ENCODE data around the gene SETD1B.

SETD1B gene

DNA sequence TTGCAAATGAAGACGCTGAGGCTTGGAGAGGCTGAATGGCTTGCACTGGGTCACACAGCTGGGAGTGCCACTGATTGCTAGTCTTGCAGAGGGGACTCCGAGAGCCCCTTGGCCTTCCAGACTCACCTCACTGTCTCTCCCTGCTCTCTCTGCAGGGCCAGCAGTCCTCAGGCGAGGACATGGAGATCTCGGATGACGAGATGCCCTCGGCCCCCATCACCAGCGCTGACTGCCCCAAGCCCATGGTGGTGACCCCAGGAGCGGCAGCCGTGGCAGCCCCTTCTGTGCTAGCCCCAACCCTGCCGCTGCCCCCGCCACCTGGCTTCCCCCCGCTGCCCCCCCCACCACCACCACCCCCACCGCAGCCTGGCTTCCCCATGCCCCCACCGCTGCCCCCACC, 10.1 kb downstream of the SETD1B start:
- Histone ChIP-seq H3K4me2 (ENCODE audit: low read length) (no peak overlapping the region), H3K4me3 (ENCODE audit: low read length) (no peak overlapping the region), H3K27me3 (ENCODE audit: control insufficient read depth, insufficient read depth, low read length) (no peaks in the 10 kb centered on the region), H3K36me3 (ENCODE audit: insufficient read depth, low read length) (peaks cover 72% of the 10 kb centered on the region), H3K9me3 (replicated peaks; ENCODE audit: low read length) (no peaks in the 10 kb centered on the region), H3K4me1 (ENCODE audit: control insufficient read depth, insufficient read depth, low read length) (peaks cover 26% of the 10 kb centered on the region), H3K9ac (ENCODE audit: low read depth, low read length) (no peak overlapping the region)

DNA sequence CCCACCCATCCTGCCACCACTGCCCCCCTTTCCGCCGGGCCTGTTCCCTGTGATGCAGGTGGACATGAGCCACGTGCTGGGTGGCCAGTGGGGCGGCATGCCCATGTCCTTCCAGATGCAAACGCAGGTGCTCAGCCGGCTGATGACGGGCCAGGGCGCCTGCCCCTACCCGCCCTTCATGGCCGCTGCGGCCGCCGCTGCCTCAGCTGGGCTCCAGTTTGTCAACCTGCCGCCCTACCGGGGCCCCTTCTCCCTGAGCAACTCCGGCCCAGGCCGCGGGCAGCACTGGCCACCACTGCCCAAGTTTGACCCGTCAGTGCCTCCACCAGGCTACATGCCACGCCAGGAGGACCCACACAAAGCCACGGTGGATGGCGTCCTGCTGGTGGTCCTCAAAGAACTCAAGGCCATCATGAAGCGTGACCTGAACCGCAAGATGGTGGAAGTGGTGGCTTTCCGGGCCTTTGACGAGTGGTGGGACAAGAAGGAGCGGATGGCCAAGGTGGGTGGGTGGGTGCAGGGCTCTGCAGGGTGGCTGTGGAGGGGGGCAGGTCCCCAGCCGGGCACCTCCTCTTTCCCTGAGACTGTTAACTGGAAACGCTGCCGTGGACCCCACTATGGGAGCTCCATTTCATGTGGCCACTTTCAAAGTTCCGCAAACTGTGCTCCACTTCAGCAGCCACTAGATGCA, 10.8 kb downstream of the SETD1B start:
- no peaks in the 10 kb centered on the region for H3K9me3 ChIP-seq (replicated peaks; ENCODE audit: low read length)
- H3K36me3 ChIP-seq (ENCODE audit: insufficient read depth, low read length), result peaks cover 70% of the 10 kb centered on the region
- H3K27me3 ChIP-seq (ENCODE audit: control insufficient read depth, insufficient read depth, low read length), result no peaks in the 10 kb centered on the region
- no peak overlapping the region for H3K4me2 ChIP-seq (ENCODE audit: low read length)
- H3K4me3 ChIP-seq (ENCODE audit: low read length), result no peak overlapping the region
- no peak overlapping the region for H3K9ac ChIP-seq (ENCODE audit: low read depth, low read length)
- H3K4me1 ChIP-seq (ENCODE audit: control insufficient read depth, insufficient read depth, low read length), result peaks cover 26% of the 10 kb centered on the region

DNA sequence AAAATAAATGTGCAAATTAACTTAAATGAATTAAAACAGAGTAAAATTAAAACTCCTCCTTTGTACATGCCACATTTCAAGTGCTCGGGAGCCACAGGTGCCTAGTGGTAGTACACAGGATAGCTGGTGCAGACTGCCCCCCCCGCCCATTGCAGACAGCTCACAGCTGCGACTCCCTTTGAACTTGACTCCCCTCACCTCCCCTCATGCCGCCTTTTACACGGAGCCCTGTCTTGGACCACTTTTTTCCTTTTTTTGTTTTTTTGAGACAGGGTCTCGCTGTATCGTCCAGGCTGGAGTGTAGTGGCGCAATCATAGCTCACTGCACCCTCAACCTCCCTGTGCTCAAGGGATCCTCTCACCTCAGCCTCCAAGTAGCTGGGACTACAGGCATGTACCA, 11.5 kb downstream of the SETD1B start:
- Histone ChIP-seq H3K4me3 (ENCODE audit: low read length) (no peak overlapping the region), H3K27me3 (ENCODE audit: control insufficient read depth, insufficient read depth, low read length) (no peaks in the 10 kb centered on the region), H3K9ac (ENCODE audit: low read depth, low read length) (no peak overlapping the region), H3K4me1 (ENCODE audit: control insufficient read depth, insufficient read depth, low read length) (peaks cover 26% of the 10 kb centered on the region), H3K4me2 (ENCODE audit: low read length) (no peak overlapping the region), H3K9me3 (replicated peaks; ENCODE audit: low read length) (no peaks in the 10 kb centered on the region), H3K36me3 (ENCODE audit: insufficient read depth, low read length) (peaks cover 70% of the 10 kb centered on the region)

DNA sequence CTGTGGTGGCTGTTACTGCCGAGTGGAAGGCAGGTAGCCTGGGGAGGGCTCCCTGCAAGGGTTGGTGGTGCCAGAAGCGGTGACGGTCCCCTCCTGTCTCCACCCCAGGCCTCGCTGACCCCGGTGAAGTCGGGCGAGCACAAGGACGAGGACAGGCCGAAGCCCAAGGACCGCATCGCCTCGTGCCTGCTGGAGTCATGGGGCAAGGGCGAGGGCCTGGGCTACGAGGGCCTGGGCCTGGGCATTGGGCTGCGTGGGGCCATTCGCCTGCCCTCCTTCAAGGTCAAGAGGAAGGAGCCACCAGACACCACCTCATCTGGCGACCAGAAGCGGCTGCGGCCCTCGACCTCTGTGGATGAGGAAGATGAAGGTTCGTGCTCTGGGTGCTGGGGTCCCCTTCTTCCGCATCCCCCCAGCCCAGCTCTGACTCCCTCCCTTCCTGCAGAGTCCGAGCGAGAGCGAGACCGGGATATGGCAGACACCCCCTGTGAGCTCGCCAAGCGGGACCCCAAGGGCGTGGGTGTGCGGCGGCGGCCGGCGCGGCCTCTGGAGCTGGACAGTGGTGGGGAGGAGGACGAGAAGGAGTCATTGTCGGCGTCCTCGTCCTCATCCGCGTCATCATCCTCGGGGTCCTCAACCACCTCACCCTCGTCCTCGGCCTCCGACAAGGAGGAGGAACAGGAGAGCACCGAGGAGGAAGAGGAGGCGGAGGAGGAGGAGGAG, 13.3 kb downstream of the SETD1B start:
- Histone ChIP-seq H3K9me3 (replicated peaks; ENCODE audit: low read length) (no peaks in the 10 kb centered on the region), H3K4me1 (ENCODE audit: control insufficient read depth, insufficient read depth, low read length) (peaks cover 15% of the 10 kb centered on the region), H3K27me3 (ENCODE audit: control insufficient read depth, insufficient read depth, low read length) (no peaks in the 10 kb centered on the region), H3K4me3 (ENCODE audit: low read length) (no peak overlapping the region), H3K9ac (ENCODE audit: low read depth, low read length) (no peak overlapping the region), H3K4me2 (ENCODE audit: low read length) (no peak overlapping the region), H3K36me3 (ENCODE audit: insufficient read depth, low read length) (peaks cover 62% of the 10 kb centered on the region)

DNA sequence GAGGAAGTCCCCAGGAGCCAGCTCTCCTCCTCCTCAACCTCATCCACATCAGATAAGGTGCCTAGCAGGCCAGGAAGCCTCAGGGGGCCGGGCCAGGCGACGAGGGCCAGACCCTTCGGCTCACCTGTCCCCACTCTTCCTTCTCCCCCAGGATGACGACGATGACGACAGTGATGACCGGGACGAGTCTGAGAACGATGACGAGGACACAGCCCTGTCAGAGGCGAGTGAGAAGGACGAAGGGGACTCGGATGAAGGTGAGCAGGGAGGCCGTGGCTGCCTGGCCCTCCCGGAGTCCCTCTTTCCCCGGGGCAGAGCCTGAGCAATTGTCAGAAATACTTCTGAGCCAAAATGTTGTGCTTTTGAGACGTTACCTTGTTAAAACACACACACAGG, 13.8 kb downstream of the SETD1B start:
- no peak overlapping the region for H3K4me2 ChIP-seq (ENCODE audit: low read length)
- peaks cover 68% of the 10 kb centered on the region for H3K36me3 ChIP-seq (ENCODE audit: insufficient read depth, low read length)
- no peaks in the 10 kb centered on the region for H3K9me3 ChIP-seq (replicated peaks; ENCODE audit: low read length)
- H3K9ac ChIP-seq (ENCODE audit: low read depth, low read length), result no peak overlapping the region
- no peak overlapping the region for H3K4me3 ChIP-seq (ENCODE audit: low read length)
- H3K27me3 ChIP-seq (ENCODE audit: control insufficient read depth, insufficient read depth, low read length), result no peaks in the 10 kb centered on the region
- peaks cover 10% of the 10 kb centered on the region for H3K4me1 ChIP-seq (ENCODE audit: control insufficient read depth, insufficient read depth, low read length)

DNA sequence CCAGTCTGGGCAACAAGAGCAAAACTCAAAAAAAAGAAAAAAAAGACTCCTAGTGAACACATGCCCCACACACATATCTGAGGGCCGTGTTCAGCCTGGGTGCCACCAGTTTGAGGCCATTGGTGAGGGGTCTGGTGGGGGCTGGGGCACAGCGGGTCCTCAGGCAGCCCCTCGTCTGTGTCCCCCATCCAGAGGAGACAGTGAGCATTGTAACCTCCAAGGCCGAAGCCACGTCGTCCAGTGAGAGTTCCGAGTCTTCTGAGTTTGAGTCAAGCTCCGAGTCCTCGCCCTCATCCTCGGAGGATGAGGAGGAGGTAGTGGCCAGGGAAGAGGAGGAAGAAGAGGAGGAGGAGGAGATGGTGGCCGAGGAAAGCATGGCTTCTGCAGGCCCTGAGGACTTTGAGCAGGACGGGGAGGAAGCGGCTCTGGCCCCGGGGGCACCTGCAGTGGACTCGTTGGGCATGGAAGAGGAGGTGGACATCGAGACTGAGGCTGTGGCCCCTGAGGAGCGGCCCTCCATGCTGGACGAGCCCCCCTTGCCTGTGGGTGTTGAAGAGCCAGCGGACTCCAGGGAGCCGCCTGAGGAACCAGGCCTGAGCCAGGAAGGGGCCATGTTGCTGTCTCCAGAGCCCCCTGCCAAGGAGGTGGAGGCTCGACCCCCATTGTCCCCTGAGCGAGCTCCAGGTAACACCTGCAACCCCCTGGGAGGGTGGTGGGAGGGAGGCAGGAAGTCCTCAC, 15.6 kb downstream of the SETD1B start:
- Histone ChIP-seq H3K36me3 (ENCODE audit: insufficient read depth, low read length) (peaks cover 71% of the 10 kb centered on the region), H3K9ac (ENCODE audit: low read depth, low read length) (no peak overlapping the region), H3K4me3 (ENCODE audit: low read length) (no peak overlapping the region), H3K27me3 (ENCODE audit: control insufficient read depth, insufficient read depth, low read length) (no peaks in the 10 kb centered on the region), H3K9me3 (replicated peaks; ENCODE audit: low read length) (no peaks in the 10 kb centered on the region), H3K4me2 (ENCODE audit: low read length) (no peak overlapping the region), H3K4me1 (ENCODE audit: control insufficient read depth, insufficient read depth, low read length) (no peaks in the 10 kb centered on the region)

DNA sequence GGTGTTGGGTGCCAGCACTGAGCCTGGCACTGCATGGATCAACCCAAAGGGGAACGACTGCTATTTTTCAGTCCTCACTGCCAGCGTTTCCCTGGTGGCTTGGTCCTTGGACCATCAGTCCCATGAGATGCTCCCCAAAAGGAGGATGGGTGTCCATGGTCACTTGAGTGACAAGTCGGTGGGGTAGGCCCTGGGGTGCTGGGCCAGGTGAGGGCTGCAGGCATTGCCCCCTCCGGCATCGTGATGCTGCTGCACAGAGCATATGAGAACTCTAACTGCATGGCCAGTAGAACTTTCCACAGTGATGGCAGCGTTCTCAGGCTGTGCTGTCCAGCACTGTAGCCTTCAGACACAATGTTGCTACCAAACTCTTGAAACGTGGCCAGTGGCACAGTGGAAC, 16.2 kb downstream of the SETD1B start:
- Histone ChIP-seq H3K4me3 (ENCODE audit: low read length) (no peak overlapping the region), H3K9ac (ENCODE audit: low read depth, low read length) (no peak overlapping the region), H3K27me3 (ENCODE audit: control insufficient read depth, insufficient read depth, low read length) (no peaks in the 10 kb centered on the region), H3K36me3 (ENCODE audit: insufficient read depth, low read length) (peaks cover 70% of the 10 kb centered on the region), H3K4me2 (ENCODE audit: low read length) (no peak overlapping the region), H3K9me3 (replicated peaks; ENCODE audit: low read length) (no peaks in the 10 kb centered on the region), H3K4me1 (ENCODE audit: control insufficient read depth, insufficient read depth, low read length) (no peaks in the 10 kb centered on the region)

DNA sequence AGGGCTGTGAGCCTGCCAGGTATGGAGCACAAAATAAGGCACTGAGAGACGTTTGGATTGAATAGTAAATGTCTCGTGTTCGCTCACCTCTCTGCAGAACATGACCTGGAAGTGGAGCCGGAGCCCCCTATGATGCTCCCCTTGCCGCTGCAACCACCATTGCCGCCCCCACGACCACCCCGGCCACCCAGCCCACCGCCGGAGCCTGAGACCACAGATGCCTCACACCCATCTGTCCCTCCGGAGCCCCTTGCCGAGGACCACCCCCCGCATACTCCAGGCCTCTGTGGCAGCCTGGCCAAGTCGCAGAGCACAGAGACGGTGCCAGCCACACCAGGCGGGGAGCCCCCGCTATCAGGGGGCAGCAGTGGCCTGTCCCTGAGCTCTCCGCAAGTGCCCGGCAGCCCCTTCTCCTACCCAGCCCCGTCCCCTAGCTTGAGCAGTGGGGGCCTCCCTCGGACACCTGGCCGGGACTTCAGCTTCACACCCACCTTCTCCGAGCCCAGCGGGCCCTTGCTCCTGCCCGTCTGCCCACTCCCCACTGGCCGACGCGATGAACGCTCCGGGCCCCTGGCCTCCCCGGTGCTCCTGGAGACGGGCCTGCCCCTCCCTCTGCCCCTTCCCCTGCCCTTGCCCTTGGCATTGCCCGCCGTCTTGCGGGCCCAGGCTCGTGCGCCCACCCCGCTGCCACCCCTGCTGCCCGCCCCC, 18.7 kb downstream of the SETD1B start:
- no peaks in the 10 kb centered on the region for H3K4me1 ChIP-seq (ENCODE audit: control insufficient read depth, insufficient read depth, low read length)
- H3K27me3 ChIP-seq (ENCODE audit: control insufficient read depth, insufficient read depth, low read length), result no peaks in the 10 kb centered on the region
- no peak overlapping the region for H3K9ac ChIP-seq (ENCODE audit: low read depth, low read length)
- no peaks in the 10 kb centered on the region for H3K9me3 ChIP-seq (replicated peaks; ENCODE audit: low read length)
- no peak overlapping the region for H3K4me3 ChIP-seq (ENCODE audit: low read length)
- H3K4me2 ChIP-seq (ENCODE audit: low read length), result no peak overlapping the region
- peaks cover 66% of the 10 kb centered on the region for H3K36me3 ChIP-seq (ENCODE audit: insufficient read depth, low read length)

DNA sequence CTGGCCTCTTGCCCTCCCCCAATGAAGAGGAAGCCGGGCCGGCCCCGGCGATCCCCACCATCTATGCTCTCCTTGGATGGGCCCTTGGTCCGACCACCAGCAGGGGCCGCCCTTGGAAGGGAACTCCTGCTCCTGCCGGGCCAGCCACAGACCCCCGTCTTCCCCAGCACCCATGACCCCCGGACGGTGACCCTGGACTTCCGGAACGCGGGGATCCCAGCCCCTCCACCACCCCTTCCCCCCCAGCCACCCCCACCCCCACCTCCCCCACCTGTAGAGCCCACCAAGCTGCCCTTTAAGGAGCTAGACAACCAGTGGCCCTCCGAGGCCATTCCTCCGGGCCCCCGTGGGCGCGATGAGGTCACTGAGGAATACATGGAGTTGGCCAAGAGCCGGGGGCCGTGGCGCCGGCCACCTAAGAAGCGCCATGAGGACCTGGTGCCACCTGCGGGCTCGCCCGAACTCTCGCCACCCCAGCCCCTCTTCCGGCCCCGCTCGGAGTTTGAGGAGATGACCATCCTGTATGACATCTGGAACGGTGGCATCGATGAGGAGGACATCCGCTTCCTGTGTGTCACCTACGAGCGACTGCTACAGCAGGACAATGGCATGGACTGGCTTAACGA, 19.4 kb downstream of the SETD1B start:
- Histone ChIP-seq H3K4me2 (ENCODE audit: low read length) (no peak overlapping the region), H3K36me3 (ENCODE audit: insufficient read depth, low read length) (peaks cover 66% of the 10 kb centered on the region), H3K9me3 (replicated peaks; ENCODE audit: low read length) (no peaks in the 10 kb centered on the region), H3K4me1 (ENCODE audit: control insufficient read depth, insufficient read depth, low read length) (no peaks in the 10 kb centered on the region), H3K9ac (ENCODE audit: low read depth, low read length) (no peak overlapping the region), H3K4me3 (ENCODE audit: low read length) (no peak overlapping the region), H3K27me3 (ENCODE audit: control insufficient read depth, insufficient read depth, low read length) (no peaks in the 10 kb centered on the region)

DNA sequence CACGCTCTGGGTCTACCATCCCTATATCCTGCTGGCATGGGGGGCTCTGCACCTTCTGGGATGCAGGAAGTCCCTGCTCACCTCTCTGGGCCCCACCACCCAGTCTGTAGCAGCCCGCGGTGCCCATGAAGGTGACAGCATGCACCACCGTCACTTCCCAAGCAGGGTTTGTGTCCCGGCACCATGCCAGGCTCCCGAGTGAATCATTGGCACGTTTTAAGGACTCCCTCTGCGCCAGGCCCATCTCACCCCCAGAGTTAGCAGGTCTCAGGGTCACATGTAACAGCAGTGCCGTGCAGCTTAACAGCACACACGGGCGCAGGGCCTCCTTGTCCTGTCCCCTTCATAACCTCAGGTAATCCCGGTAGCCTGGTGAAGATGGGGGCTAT, 19.9 kb downstream of the SETD1B start:
- Histone ChIP-seq H3K9me3 (replicated peaks; ENCODE audit: low read length) (no peaks in the 10 kb centered on the region), H3K4me1 (ENCODE audit: control insufficient read depth, insufficient read depth, low read length) (no peaks in the 10 kb centered on the region), H3K36me3 (ENCODE audit: insufficient read depth, low read length) (peaks cover 71% of the 10 kb centered on the region)

DNA sequence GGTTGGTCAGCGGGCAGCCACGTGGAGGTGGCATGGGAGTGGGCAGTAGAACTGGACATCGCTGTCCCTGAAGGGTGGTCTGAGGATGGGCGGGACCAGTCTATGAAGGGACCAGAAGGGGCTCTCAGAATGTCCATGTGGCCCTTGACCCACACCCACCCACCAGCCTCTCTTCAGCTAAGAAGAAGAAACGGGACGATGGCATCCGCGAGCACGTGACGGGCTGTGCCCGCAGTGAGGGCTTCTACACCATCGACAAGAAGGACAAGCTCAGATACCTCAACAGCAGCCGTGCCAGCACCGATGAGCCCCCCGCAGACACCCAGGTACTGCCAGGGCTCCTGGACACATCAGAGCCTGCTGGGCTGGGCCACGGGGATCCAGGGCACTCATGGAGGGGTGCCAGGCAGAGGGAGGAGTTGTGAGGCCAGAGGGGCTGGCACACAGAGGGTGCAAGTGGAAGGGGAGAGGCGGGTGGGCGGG, 21.3 kb downstream of the SETD1B start:
- Histone ChIP-seq H3K4me3 (ENCODE audit: low read length) (no peak overlapping the region), H3K9ac (ENCODE audit: low read depth, low read length) (no peak overlapping the region), H3K27me3 (ENCODE audit: control insufficient read depth, insufficient read depth, low read length) (no peaks in the 10 kb centered on the region), H3K4me1 (ENCODE audit: control insufficient read depth, insufficient read depth, low read length) (no peaks in the 10 kb centered on the region), H3K4me2 (ENCODE audit: low read length) (no peak overlapping the region), H3K36me3 (ENCODE audit: insufficient read depth, low read length) (peaks cover 74% of the 10 kb centered on the region), H3K9me3 (replicated peaks; ENCODE audit: low read length) (no peaks in the 10 kb centered on the region)

More for the DNA sequence above, 19.9 kb downstream of the SETD1B start:
- Histone ChIP-seq H3K4me2 (ENCODE audit: low read length) (no peak overlapping the region), H3K27me3 (ENCODE audit: control insufficient read depth, insufficient read depth, low read length) (no peaks in the 10 kb centered on the region), H3K9ac (ENCODE audit: low read depth, low read length) (no peak overlapping the region), H3K4me3 (ENCODE audit: low read length) (no peak overlapping the region)

All from skeletal muscle satellite cell (primary cell).